Measurements from ENCODE around the gene USP6.
"Not testable (repeated sequence)": the region's sequence is repeated elsewhere in the genome, so short reads cannot be mapped to it uniquely, and the experiment has no call there.

USP6 gene

GRCh38 chr17:5191541-5192417, 75.9 kb downstream of the USP6 start, which contains the start of gene ZNF594:
ZNF594 (minus strand) TSS chr17:5191868; CDS start chr17:5184256, 7,612 bp downstream.
- peak; percentile 80 for DNase-seq (ENCODE audit: low read depth, low spot score)

- DNase-seq (ENCODE audit: low read depth, low spot score), result no peak
Observed at GRCh38 chr17:5194346-5194745, 78.5 kb downstream of the USP6 start.

- DNase-seq (ENCODE audit: low read depth, low spot score), result no peak
Observed at GRCh38 chr17:5198472-5198871, 82.6 kb downstream of the USP6 start.

- no peak for DNase-seq (ENCODE audit: low read depth, low spot score)
Observed at GRCh38 chr17:5200360-5200759, 84.5 kb downstream of the USP6 start.

- no peak for DNase-seq (ENCODE audit: low read depth, low spot score)
Observed at GRCh38 chr17:5201011-5201410, 85.2 kb downstream of the USP6 start.

- no peak for DNase-seq (ENCODE audit: low read depth, low spot score)
Observed at GRCh38 chr17:5203178-5203907, 87.5 kb downstream of the USP6 start.

- no peak for DNase-seq (ENCODE audit: low read depth, low spot score)
Observed at GRCh38 chr17:5203908-5204294, 88.1 kb downstream of the USP6 start.

- DNase-seq (ENCODE audit: low read depth, low spot score), result no peak
Observed at GRCh38 chr17:5209396-5209795, 93.6 kb downstream of the USP6 start.

GRCh38 chr17:5210091-5210490, 94.3 kb downstream of the USP6 start:
- DNase-seq (ENCODE audit: low read depth, low spot score), result no peak

GRCh38 chr17:5210614-5211252, 94.9 kb downstream of the USP6 start:
- no peak for DNase-seq (ENCODE audit: low read depth, low spot score)

GRCh38 chr17:5211458-5211857, 95.6 kb downstream of the USP6 start:
- no peak for DNase-seq (ENCODE audit: low read depth, low spot score)

- not testable (repeated sequence) for DNase-seq (ENCODE audit: low read depth, low spot score)
Observed at GRCh38 chr17:5217562-5217961, 101.7 kb downstream of the USP6 start.

- DNase-seq (ENCODE audit: low read depth, low spot score), result no peak
Observed at GRCh38 chr17:5219536-5219935, 103.7 kb downstream of the USP6 start.

- DNase-seq (ENCODE audit: low read depth, low spot score), result no peak
Observed at GRCh38 chr17:5220074-5220473, 104.2 kb downstream of the USP6 start.

GRCh38 chr17:5221912-5222311, 106.1 kb downstream of the USP6 start:
- DNase-seq (ENCODE audit: low read depth, low spot score), result not testable (repeated sequence)
